B cell (primary cell): ENCODE measurements around the gene STMP1. TPM values are rescaled to one million over a fixed set of nuclear protein-coding genes. Genes with fewer than 3 reads are reported as not detected.

ENCODE experiments used
- ATAC-seq: fragments of 200-7000 bp; cut with Tn5 transposase; one replicate; pipeline ENCODE4 v1.10.0; 2021; ENCODE audit warnings: low read depth, mild to moderate bottlenecking, moderate number of reproducible peaks, moderate library complexity
- CTCF ChIA-PET: fragments of 350-600 bp; sonication (Branson Sonifier 250); formaldehyde crosslinking; loops from one replicate; lab custom pipeline; 2021; ENCODE audit warnings: antibody characterized with exemption, inconsistent platforms; lab: Charles Lee
- POLR2A ChIA-PET: fragments of 350-600 bp; sonication (Branson Sonifier 250); formaldehyde crosslinking; loops from one replicate; lab custom pipeline; 2021; ENCODE audit warnings: antibody characterized with exemption; lab: Charles Lee
- DNase-seq: peaks from one replicate; pipeline ENCODE4 v3.0.0; 2013
- H2AFZ ChIP-seq: 2 replicates; pipeline ENCODE4 v1.6.1; 2012; ENCODE audit warnings: mild to moderate bottlenecking, low read depth, low read length; ENCODE audit not compliant: insufficient read depth, poor library complexity, severe bottlenecking
- H3K27ac ChIP-seq, 2 donors: 1 replicate in 1 of 2; 2 replicates in 1 of 2; pipeline ENCODE4 v1.5.1; 2012 to 2013; ENCODE audit warnings: low read length in 2 of 2, mild to moderate bottlenecking in 2 of 2, moderate library complexity in 1 of 2
- H3K27me3 ChIP-seq, 4 experiments: fragments of 200-600 bp in 1 of 4; sonication (generic) in 1 of 4; replicated peaks in 1 of 4; 1 replicate in 2 of 4; 2 replicates in 2 of 4; pipeline versions ENCODE4 v1.6.1 to v1.7.0; 2013 to 2016; ENCODE audit warnings: low read length in 3 of 4, mild to moderate bottlenecking in 2 of 4, mixed read lengths in 1 of 4, moderate library complexity in 1 of 4; ENCODE audit not compliant: insufficient read depth in 4 of 4, control insufficient read depth in 3 of 4; ENCODE audit errors: control extremely low read depth in 1 of 4
- H3K36me3 ChIP-seq, 2 experiments: replicated peaks in 1 of 2; 1 replicate in 1 of 2; 2 replicates in 1 of 2; pipeline versions ENCODE4 v1.6.1 to v1.7.1; 2013; ENCODE audit warnings: low read length in 1 of 2; ENCODE audit not compliant: insufficient read depth in 2 of 2, control insufficient read depth in 1 of 2; ENCODE audit errors: control extremely low read depth in 1 of 2, extremely low read depth in 1 of 2
- H3K4me1 ChIP-seq, 2 donors: fragments of 200-600 bp in 1 of 2; sonication (generic) in 1 of 2; 1 replicate in 1 of 2; 2 replicates in 1 of 2; pipeline versions ENCODE4 v1.5.1 to v1.6.1; 2013 to 2017; ENCODE audit warnings: low read length in 2 of 2; ENCODE audit not compliant: control insufficient read depth in 2 of 2, insufficient read depth in 2 of 2
- H3K4me2 ChIP-seq: replicated peaks from 2 replicates; pipeline ENCODE3; 2012; ENCODE audit warnings: mild to moderate bottlenecking, low read depth, low read length; ENCODE audit not compliant: poor library complexity, severe bottlenecking
- H3K4me3 ChIP-seq, 5 experiments: fragments of 200-600 bp in 1 of 5; sonication (generic) in 1 of 5; 1 replicate in 3 of 5; 2 replicates in 2 of 5; pipeline versions ENCODE4 v1.5.1 to v1.7.0; 2011 to 2016; ENCODE audit warnings: low read length in 4 of 5, mild to moderate bottlenecking in 4 of 5, low read depth in 2 of 5, control low read depth in 1 of 5, moderate library complexity in 1 of 5; ENCODE audit not compliant: insufficient read depth in 1 of 5; ENCODE audit errors: control extremely low read depth in 1 of 5, extremely low read depth in 1 of 5
- H3K79me2 ChIP-seq: fragments of 200-600 bp; sonication (generic); one replicate; pipeline ENCODE4 v1.6.0; 2016; ENCODE audit warnings: low read length; ENCODE audit not compliant: control insufficient read depth, insufficient read depth
- H3K9ac ChIP-seq: fragments of 200-600 bp; sonication (generic); 2 replicates; pipeline ENCODE4 v1.6.1; 2017; ENCODE audit warnings: mild to moderate bottlenecking, low read length, moderate library complexity
- H3K9me3 ChIP-seq, 3 donors: one replicate each; pipeline versions ENCODE4 v1.6.1 to v1.7.1; 2013; ENCODE audit warnings: low read length in 2 of 3; ENCODE audit not compliant: control insufficient read depth in 2 of 3, insufficient read depth in 1 of 3; ENCODE audit errors: control extremely low read depth in 1 of 3
- H4K20me1 ChIP-seq: 2 replicates; pipeline ENCODE4 v1.6.0; 2012; ENCODE audit warnings: mild to moderate bottlenecking, low read length; ENCODE audit not compliant: insufficient read depth, control insufficient read depth, poor library complexity, severe bottlenecking
- H3K27ac Mint-ChIP-seq: one replicate; pipeline ENCODE4 v1.8.0; 2021; ENCODE audit warnings: mixed read lengths
- H3K27me3 Mint-ChIP-seq: one replicate; pipeline ENCODE4 v1.8.0; 2021; ENCODE audit warnings: mixed read lengths
- H3K4me1 Mint-ChIP-seq: one replicate; pipeline ENCODE4 v1.8.0; 2021; ENCODE audit warnings: mixed read lengths
- H3K4me3 Mint-ChIP-seq: one replicate; pipeline ENCODE4 v1.8.0; 2021; ENCODE audit warnings: mixed read lengths
- H3K9me3 Mint-ChIP-seq: one replicate; pipeline ENCODE4 v1.8.0; 2022; ENCODE audit warnings: mixed read lengths; ENCODE audit not compliant: insufficient read depth
- EZH2 ChIP-seq: IDR thresholded peaks from 2 replicates; pipeline ENCODE4 v1.6.1; 2012; ENCODE audit warnings: borderline replicate concordance, low read depth, mild to moderate bottlenecking, moderate library complexity, low read length; ENCODE audit not compliant: insufficient read depth, poor library complexity, severe bottlenecking
- WGBS: methylation state at CpG from one replicate; pipeline ENCODE4 v1.1.5; 2013; ENCODE audit warnings: missing lambda C conversion rate; ENCODE audit not compliant: insufficient coverage; 5-methylcytosine and 5-hydroxymethylcytosine counted together
- intact Hi-C: fragments of 100-400 bp; cut with micrococcal nuclease; formaldehyde crosslinking; loops from one replicate; pipeline ENCODE4 v1.10.0; 2022
- polyA plus RNA-seq: library from polyadenylated mRNA; depleted of rRNA; stranded (reverse); fragments of >200 nt; gene quantifications from 2 replicates; pipeline ENCODE4 v1.2.3, GENCODE V29; 2012
- small RNA-seq: library from RNA; depleted of rRNA; stranded (forward); fragments of <200 nt; gene quantifications from one replicate; pipeline ENCODE3, GENCODE V24; 2012; ENCODE audit warnings: low replicate concordance, low read depth; ENCODE audit not compliant: insufficient read length
- total RNA-seq, 2 donors: library from RNA; stranded (reverse); fragments of 120-200 nt in 1 of 2; gene quantifications; 1 replicate in 1 of 2; 2 replicates in 1 of 2; pipeline versions ENCODE4 v1.2.3 to v1.2.4, GENCODE V29; 2013 to 2022
- TF ChIP-seq, protein P1 (sequence below): fragments of 200-600 bp; IDR thresholded peaks from one replicate; pipeline ENCODE4 v1.8.0; 2022; ENCODE audit warnings: antibody characterized with exemption, mild to moderate bottlenecking

STMP1 gene
- total and polyA plus RNA-seq, 2 donors (not counting 1 experiment from before 2014, with no cell fraction given) = 11.0 to 33.5 TPM

- Mint-ChIP-seq H3K27me3 (peaks cover 35% of the 10 kb centered on the region), H3K4me3 (no peak overlapping the region), H3K4me1 (no peaks in the 10 kb centered on the region), H3K27ac (no peak overlapping the region), H3K9me3 (no peaks in the 10 kb centered on the region)
- no peak overlapping the region for H3K4me2 ChIP-seq
- CTCF ChIA-PET = interaction anchor here (0.9 kb wide), 1 partner anchor 10 kb away, joined by 3 read pairs; no protein-coding TSS in a partner anchor
- no peaks in the 10 kb centered on the region for H3K9me3 ChIP-seq
- H3K79me2 ChIP-seq = no peaks in the 10 kb centered on the region
- no peak overlapping the region for H3K27ac ChIP-seq
- peaks cover 0 to 3% (median 0%) of the 10 kb centered on the region in 4 experiments for H3K27me3 ChIP-seq
- WGBS = 96% methylated on average over 21 of the region's 21 CpGs
- DNase-seq (no peak), ATAC-seq (no peak)
- no peak overlapping the region for H3K4me3 ChIP-seq
- intact Hi-C loops = no loop called here
- H4K20me1 ChIP-seq = no peaks in the 10 kb centered on the region
- TF ChIP-seq, protein P1, sequence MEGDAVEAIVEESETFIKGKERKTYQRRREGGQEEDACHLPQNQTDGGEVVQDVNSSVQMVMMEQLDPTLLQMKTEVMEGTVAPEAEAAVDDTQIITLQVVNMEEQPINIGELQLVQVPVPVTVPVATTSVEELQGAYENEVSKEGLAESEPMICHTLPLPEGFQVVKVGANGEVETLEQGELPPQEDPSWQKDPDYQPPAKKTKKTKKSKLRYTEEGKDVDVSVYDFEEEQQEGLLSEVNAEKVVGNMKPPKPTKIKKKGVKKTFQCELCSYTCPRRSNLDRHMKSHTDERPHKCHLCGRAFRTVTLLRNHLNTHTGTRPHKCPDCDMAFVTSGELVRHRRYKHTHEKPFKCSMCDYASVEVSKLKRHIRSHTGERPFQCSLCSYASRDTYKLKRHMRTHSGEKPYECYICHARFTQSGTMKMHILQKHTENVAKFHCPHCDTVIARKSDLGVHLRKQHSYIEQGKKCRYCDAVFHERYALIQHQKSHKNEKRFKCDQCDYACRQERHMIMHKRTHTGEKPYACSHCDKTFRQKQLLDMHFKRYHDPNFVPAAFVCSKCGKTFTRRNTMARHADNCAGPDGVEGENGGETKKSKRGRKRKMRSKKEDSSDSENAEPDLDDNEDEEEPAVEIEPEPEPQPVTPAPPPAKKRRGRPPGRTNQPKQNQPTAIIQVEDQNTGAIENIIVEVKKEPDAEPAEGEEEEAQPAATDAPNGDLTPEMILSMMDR = no peak
- no peak for TF ChIP-seq EZH2
- H3K9ac ChIP-seq = no peak overlapping the region
- POLR2A ChIA-PET = no interaction called here
- no peaks in the 10 kb centered on the region for H3K36me3 ChIP-seq
- no peaks in the 10 kb centered on the region for H3K4me1 ChIP-seq
- no peak overlapping the region for H2AFZ ChIP-seq
Measured at GRCh38 chr7:135721198-135721820, 59.0 kb downstream of the STMP1 start.

DNA sequence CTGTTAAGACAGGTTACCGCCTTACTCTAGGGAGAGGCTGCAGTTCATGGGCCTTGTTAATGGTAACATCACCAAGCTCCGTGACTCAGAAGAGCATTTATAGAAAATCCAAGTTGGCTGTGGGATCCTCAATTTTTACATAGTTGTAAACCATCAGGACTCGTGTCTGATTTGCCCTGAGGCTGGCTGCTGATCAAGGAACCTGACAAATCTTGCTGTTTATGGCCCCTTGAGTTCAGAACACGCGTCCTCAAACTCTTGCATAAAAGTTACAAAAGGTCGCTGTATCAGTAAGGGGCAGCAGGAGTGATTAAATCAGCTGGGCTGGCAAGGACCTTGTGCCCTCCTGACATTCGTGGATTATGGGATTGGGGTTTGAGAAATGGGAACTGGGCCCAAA lies 61.1 kb downstream of the STMP1 start:
- CTCF ChIA-PET = no interaction called here
- Histone ChIP-seq H3K9ac (no peak overlapping the region), H3K36me3 (no peaks in the 10 kb centered on the region), H3K27me3 (peaks cover 0 to 3% (median 0%) of the 10 kb centered on the region in 4 experiments), H3K79me2 (no peaks in the 10 kb centered on the region), H3K4me1 (no peaks in the 10 kb centered on the region), H4K20me1 (no peaks in the 10 kb centered on the region), H3K4me3 (no peak overlapping the region), H3K9me3 (no peaks in the 10 kb centered on the region), H3K4me2 (no peak overlapping the region), H3K27ac (no peak overlapping the region), H2AFZ (no peak overlapping the region)
- ATAC-seq (no peak), DNase-seq (no peak)
- 93% methylated on average over 6 of the region's 7 CpGs for WGBS
- Mint-ChIP-seq H3K9me3 (no peaks in the 10 kb centered on the region), H3K27me3 (peaks cover 30% of the 10 kb centered on the region), H3K4me3 (no peak overlapping the region), H3K4me1 (no peaks in the 10 kb centered on the region), H3K27ac (no peak overlapping the region)
- intact Hi-C loops = no loop called here
- TF ChIP-seq, protein P1 = no peak
- no peak for TF ChIP-seq EZH2
- POLR2A ChIA-PET = interaction anchor here (0.8 kb wide), 1 partner anchor 9 kb away, joined by 4 read pairs; no protein-coding TSS in a partner anchor

Small RNA genes lying within 50 kb of the gene (small RNA-seq; reads per million reads assigned to genes)
- not detected for gene RNU6-1154P

Other genes starting within 250 kb of the STMP1 start
- gene CNOT4, start 152.4 kb upstream of the STMP1 start, total RNA-seq = 52.1 and 55.1 TPM in 2 replicates
- 9.8 and 10.7 TPM in 2 replicates for gene CNOT4, start 152.4 kb upstream of the STMP1 start, polyA plus RNA-seq
- gene NUP205, start 104.6 kb upstream of the STMP1 start, total RNA-seq = 62.5 and 70.3 TPM in 2 replicates
- gene NUP205, start 104.6 kb upstream of the STMP1 start, polyA plus RNA-seq = 31.4 and 36.3 TPM in 2 replicates
- not detected in 2 replicates for gene SLC13A4, start 65.7 kb downstream of the STMP1 start, total RNA-seq
- gene SLC13A4, start 65.7 kb downstream of the STMP1 start, polyA plus RNA-seq = not detected in 2 replicates
- not detected in 2 replicates for gene FAM180A, start 86.3 kb downstream of the STMP1 start, total RNA-seq
- gene FAM180A, start 86.3 kb downstream of the STMP1 start, polyA plus RNA-seq = not detected in 2 replicates